ENCODE data around the gene PACRGL. TPM values are rescaled to one million over a fixed set of nuclear protein-coding genes. Genes with fewer than 3 reads are reported as not detected.

PACRGL gene
- total and polyA plus RNA-seq, 8 donors = 3.7 to 10.4 (median 6.6) TPM

DNA sequence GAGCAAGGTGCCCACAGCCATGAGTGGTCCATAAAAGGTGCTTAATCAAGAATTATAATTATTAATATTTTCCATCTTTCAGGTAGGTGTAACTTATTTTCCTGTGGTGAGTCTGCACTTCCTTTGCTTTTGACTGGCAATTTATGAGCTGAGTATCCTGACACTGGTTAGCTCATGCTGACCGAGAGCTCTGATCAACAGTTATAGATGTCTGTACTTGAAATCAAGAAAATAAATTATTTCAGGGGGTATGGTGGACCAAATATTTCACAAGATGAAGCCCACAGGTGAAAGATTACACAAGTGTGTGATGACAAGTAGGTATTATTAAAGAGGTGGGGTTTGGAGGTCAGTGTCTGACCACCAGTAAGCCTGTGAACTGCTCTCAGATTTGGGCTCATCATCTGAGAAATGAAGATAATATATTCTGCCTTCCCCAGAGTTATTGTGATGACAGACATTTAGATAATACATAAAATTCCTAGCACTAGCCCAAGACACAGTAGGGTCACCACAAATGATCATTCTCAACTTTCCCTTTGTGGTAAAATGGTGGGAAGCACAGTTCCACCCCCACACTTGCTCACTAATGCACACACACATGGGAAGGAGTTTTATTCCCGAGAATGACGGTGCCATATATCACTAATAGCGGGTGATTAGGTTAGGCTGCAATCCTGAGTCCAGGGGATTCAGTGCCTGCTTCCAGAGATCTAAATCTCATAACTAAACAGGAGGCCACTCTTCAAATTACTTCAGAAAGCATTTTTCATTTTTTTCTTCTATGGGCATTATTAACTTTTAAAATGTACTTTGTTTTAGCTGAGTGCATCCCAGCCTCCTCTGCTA is 34.0 kb upstream of the PACRGL start:
- Histone ChIP-seq H3K27ac (no peak overlapping the region), H3K4me3 (no peak overlapping the region), H3K27me3 (no peaks in the 10 kb centered on the region), H3K9me3 (no peaks in the 10 kb centered on the region), H3K36me3 (no peaks in the 10 kb centered on the region), H3K4me1 (no peaks in the 10 kb centered on the region)
- FAIRE-seq = no peak
- DNase-seq = no peak
- TF ChIP-seq, protein P1, sequence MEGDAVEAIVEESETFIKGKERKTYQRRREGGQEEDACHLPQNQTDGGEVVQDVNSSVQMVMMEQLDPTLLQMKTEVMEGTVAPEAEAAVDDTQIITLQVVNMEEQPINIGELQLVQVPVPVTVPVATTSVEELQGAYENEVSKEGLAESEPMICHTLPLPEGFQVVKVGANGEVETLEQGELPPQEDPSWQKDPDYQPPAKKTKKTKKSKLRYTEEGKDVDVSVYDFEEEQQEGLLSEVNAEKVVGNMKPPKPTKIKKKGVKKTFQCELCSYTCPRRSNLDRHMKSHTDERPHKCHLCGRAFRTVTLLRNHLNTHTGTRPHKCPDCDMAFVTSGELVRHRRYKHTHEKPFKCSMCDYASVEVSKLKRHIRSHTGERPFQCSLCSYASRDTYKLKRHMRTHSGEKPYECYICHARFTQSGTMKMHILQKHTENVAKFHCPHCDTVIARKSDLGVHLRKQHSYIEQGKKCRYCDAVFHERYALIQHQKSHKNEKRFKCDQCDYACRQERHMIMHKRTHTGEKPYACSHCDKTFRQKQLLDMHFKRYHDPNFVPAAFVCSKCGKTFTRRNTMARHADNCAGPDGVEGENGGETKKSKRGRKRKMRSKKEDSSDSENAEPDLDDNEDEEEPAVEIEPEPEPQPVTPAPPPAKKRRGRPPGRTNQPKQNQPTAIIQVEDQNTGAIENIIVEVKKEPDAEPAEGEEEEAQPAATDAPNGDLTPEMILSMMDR (IDR thresholded peaks at IDR 0.05) = no peak
- 46 to 69% methylated on average over 4 of the region's 4 CpGs for WGBS, 2 donors
- ATAC-seq = no peak
- intact Hi-C loops (cut with DNase I) = no loop called here

DNA sequence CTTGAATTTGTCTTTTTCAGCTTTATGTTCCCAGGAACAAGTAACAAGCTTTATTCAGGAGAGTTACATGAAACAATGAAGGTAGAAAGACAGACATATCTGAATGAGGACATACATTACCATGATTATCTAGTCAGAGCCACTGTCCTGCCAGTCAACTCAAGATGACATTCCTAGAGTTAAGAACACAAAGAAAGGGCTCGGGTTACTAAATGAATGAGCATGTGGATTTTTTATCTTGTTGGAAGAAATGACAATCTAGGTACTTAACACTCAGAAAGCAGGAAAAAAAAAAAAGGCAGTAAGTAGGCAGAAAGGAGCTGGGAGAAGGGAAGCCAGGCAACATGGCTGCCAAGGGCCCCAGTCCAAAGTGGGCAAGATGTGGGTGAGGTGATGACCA is 28.0 kb upstream of the PACRGL start:
- intact Hi-C loops (cut with DNase I) = no loop called here
- no peak for FAIRE-seq
- H3K4me3 ChIP-seq = no peak overlapping the region

GRCh38 chr4:20675786-20676185 is 24.5 kb upstream of the PACRGL start:
- peaks cover 0 to 4% (median 0%) of the 10 kb centered on the region in 4 donors for H3K27me3 ChIP-seq
- H3K4me1 ChIP-seq = no peaks in the 10 kb centered on the region
- FAIRE-seq (no peak), ATAC-seq (no peak), DNase-seq (no peak)
- intact Hi-C loops (cut with DNase I) = no loop called here
- no peak overlapping the region for H3K27ac ChIP-seq
- TF ChIP-seq, protein P1 (IDR thresholded peaks at IDR 0.05) = no peak
- H3K36me3 ChIP-seq = no peaks in the 10 kb centered on the region
- no peaks in the 10 kb centered on the region for H3K9me3 ChIP-seq
- no peak overlapping the region for H3K4me3 ChIP-seq

More for the DNA sequence above, 28.0 kb upstream of the PACRGL start:
- WGBS, 2 donors = 35 to 44% methylated on average over 1 of the region's 1 CpG
- Histone ChIP-seq H3K9me3 (no peaks in the 10 kb centered on the region), H3K27me3 (peaks cover 0 to 4% (median 0%) of the 10 kb centered on the region in 4 donors), H3K4me1 (no peaks in the 10 kb centered on the region), H3K36me3 (no peaks in the 10 kb centered on the region), H3K27ac (no peak overlapping the region)
- TF ChIP-seq, protein P1 (IDR thresholded peaks at IDR 0.05) = no peak
- DNase-seq = no peak
- ATAC-seq = no peak

GRCh38 chr4:20676501-20677197 is 23.6 kb upstream of the PACRGL start:
- TF ChIP-seq, protein P1 (IDR thresholded peaks at IDR 0.05) = no peak

More at GRCh38 chr4:20676501-20677197, 23.6 kb upstream of the PACRGL start:
- no peak for FAIRE-seq
- no peaks in the 10 kb centered on the region for H3K4me1 ChIP-seq
- intact Hi-C loops (cut with DNase I) = no loop called here
- no peak for DNase-seq
- 37 to 50% methylated on average over 8 of the region's 8 CpGs for WGBS, 2 donors
- no peaks in the 10 kb centered on the region for H3K9me3 ChIP-seq
- peaks cover 0 to 2% (median 0%) of the 10 kb centered on the region in 4 donors for H3K27me3 ChIP-seq
- H3K4me3 ChIP-seq = no peak overlapping the region
- H3K27ac ChIP-seq = no peak overlapping the region
- H3K36me3 ChIP-seq = no peaks in the 10 kb centered on the region
- ATAC-seq = no peak

All from pancreas (tissue), 10 donors.